HG03066 (cell line): ENCODE data around the gene DYNLT3.

Experiments used
- ATAC-seq: cut with Tn5 transposase; IDR thresholded peaks from one replicate; pipeline ENCODE4 v1.9.1; 2021; ENCODE audit warnings: low read depth; ENCODE audit not compliant: unreplicated experiment

DYNLT3 gene

DNA sequence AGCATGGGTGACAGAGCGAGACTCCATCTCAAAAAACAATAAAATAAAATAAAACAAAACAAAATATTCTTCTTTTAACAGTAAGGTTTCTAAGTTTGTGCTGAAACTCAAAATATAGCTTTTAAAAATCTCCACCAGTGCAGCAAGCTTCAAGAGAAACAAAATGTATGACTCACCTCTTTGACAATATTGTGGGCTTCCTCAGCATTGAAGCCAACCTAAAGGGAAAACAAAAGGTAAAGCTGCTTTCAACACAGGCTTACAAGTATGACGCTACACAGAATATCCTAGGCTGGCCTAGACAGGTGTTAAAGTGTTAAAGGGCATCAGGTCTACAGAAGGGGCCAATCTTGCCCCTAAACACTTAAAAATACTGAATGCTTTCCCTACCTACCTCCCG is 1.2 kb downstream of the DYNLT3 start:
- no peak for ATAC-seq

DNA sequence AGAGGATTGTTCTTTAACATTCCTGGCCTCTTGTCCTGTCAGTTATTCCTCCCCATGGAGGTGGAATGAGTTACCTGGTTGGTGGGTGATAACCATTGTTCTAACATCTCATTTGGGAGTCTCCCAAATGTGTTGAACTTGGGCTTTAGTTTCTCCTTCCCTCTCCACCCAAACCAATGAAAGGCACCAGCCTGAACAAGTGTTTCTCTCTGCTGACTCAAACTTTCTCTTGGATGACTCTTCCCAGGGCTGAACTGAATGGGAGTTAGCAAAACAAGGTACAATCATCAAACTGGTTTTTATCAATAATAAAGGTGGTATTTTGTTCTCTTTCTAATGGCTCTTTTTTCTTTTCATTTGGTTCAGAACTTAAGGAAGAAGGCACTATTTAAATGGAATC is 2.7 kb downstream of the DYNLT3 start:
- no peak for ATAC-seq

DNA sequence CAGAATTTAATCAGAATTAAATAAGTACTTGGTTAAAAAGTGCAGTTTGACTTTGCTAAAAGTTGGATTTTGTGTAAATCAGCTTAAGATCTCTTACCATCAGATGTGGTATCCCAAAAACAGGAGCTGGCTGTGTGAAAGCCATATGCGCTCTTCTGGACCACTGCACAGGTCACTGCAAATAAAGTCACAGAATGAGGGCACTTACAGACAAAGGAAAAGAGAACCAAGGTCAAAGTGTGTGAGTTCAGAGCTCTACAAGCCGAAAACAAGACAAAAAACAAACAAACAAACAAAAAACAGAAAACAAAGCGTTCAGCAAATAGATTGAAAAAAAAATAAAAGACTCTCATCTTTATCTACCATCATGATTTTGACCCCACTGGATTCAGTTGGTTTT is 6.4 kb downstream of the DYNLT3 start:
- no peak for ATAC-seq

DNA sequence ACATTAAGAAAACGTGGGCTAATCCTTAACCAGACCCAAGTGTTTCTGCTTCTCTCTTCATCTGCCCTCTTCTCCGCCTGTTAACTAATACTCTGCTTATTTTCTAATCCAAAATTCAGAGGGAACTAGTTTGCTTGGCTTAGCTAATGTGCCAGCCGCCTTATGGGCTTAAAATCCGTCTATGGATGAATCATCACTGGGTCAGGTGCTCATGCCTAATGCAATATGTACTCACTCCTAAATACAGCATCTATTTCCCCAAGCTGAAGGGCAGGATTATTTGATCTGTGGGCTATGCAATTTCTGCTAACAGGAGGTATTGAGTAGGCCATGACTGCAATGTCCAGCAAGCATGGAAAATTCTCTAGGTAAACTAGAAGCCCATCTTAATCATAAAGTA is 12.4 kb downstream of the DYNLT3 start:
- ATAC-seq, result no peak

DNA sequence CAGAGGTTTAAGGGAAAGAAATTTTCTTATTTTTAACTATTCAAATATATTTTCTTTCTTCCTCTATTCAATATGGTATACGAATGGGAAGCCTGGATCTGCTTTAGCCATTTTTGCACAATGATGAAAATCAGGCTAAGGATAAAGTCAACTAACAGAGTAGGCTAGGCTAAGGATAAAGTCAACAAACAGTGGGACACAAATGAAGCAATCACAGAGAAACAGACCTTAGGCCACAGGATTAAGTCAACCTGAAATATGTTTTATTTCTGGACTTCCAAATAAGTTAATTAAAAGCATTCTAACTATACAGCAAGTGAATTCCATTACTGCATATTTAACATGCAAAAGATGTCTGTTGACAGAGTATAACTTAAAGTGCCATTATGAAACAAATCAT is 17.0 kb downstream of the DYNLT3 start:
- no peak for ATAC-seq

DNA sequence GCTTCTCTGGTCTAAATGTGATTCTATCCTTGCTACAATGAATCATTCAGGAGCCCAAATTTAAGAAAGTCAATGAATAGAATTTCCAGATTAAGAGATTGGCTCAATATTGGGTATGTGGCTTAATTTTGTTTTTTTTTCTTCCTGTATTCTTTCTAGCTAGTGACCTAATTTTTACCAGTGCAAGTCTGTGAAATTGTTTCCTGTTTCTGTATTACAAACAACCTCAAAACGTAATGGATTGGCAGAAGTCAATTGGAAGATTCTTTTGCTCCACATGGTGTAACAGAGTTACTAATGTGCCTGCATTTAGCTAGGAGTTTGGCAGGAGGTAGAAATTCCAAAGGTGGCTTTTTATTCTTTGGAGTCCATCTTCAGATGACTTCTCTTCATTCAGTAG is 17.6 kb downstream of the DYNLT3 start:
- ATAC-seq, result no peak

DNA sequence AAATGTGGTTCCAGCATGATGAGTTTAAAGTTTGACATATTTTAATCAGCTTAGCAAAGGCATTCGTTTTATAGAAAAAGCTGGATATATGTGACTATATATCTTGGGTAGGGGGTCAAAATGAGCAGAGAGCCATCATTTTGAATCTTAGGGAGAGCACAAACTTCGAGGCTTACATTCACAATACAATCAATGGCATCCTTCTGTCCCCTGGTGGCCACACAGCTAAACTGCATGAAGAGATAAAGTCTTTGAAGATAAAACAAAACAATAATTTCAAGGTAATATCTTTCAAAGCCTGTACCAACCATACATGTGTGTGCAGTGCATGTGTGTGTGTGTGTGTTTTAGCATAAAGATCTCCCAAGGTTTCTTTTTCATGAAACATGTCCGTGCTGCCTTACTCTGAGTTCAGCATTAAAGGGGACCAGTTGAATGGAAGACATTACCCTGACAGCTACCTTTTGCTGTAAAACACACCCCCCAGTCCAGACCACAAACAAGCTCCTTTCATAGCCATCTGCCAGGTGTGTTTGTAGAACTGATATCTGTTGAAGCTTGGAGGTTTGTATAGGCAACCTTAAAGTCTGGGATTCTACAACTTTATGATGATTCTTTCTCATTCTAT is 22.0 kb downstream of the DYNLT3 start:
- ATAC-seq, result no peak

DNA sequence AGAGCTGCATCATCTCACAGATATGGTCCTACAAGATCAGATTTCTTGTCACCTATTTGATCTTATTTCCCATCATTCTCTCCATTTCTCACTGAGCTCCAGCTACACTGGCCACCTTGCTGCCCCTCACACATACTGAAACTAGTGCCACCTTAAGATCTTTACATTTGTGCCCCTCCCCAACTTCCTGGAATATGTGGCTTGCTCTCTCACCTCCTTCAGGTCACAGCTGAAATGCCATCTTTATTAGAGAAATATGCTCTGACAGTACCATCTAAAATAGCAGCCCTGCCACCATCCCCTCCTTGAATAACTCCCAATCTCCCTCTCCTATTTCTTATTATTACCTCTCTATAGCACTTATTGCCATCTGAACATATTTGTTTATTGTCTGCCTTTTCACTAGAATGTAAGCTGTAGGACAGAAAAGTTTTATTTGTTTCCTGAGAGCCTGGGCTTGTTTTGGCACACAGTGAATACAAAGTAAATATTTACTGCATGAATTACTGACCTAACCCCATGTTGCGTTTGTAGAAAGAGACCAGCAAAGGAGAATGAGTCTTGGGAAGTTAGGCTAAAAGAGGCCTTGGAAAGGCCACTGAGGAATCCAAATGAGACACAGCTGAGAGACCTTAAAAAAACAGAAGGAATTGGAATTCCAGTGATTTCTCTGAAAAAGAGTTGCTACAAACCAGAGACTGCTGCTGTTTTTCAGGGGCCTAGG is 22.7 kb downstream of the DYNLT3 start:
- ATAC-seq, result no peak

DNA sequence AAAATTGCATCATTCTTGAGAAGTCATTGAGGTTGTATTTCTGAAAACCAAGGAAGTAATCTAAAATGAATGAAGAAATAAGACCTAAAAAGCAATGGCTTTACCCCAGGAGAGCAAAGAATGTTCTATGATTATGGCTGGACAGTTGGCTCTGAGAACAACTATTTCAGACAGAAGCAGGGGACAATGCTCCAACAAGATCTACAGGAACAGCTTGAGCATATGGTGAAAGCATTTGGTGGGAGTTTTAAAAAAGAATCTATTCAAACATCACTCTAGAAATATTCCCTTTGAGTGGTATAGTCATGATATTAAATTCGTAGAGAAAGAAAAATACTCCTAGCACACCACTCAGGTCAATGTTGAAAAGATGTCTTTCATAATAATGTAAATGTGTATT is 26.7 kb downstream of the DYNLT3 start:
- ATAC-seq, result no peak

DNA sequence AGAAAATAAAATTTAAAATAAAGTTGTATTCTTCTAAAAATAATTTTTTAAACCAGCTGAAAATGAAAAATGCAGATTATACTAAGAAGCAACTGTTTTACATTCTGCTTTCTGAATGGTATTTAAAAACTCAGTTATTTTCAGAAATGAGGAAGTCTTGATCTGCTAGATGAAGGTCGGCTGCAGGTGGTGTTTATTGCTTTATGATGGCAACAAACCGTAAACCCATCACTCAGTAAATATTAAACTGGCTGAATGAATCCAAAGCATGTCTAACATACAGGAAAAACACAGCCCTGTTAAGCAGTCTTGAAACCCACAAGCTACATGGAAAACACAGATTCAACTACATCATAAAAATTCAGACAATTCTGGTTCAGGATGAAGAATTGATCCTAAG is 29.3 kb downstream of the DYNLT3 start:
- ATAC-seq, result peak; percentile 57

DNA sequence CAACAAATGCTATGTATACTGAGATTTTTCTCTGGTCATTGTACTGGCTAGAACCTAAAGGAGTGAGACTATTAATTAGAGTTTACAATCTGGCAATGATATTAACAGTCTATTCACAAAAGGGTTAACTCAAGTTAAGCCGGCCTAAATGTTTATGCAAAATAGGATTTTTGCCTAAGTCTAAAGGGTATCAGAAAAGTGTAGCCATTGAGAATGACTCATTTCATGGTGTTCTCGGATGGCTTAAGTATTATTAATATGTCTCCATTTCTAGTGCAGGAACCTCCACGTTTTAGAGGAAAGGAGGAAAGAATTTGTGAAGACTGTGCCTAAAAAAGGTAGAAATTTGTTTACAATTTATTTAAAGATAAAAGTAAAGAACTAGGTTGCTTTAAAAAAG is 29.8 kb downstream of the DYNLT3 start:
- peak; percentile 45 for ATAC-seq

DNA sequence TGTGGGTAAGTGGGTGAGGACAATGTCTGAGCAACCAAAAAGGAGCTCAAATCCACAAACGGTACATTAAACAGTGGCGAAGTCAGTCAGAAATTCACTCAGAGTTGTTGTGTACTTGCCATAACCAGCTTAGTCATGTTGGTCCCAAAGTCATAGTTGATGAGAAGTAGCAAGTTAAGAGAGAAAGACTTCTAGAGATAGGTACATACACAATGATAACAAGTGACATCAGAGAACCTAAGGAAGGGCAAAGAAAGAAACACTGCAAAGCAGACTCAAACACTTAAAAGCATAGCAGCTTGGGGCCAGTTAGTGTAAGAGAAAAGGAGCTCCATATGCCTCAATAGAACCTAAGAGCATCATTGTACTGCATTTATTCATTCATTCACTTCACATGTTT is 30.2 kb downstream of the DYNLT3 start:
- no peak for ATAC-seq

DNA sequence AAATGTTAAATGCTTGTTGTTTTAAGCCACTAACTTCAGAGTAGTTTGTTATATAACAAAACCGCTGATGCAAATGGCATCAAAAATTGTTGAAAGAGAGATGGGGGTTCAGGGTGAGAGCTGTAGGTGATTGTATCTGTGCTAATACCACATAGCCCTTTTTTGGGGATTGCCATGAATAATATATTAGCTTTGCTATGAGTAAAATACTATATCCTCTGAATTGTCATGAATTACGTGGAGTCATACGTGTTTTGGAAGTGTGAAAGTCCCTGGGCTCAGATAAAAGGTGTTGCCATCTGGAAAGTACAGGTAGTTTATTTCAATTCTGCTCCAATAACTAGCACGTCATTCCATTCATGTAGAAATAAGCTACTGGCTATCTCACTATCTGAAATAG is 30.6 kb downstream of the DYNLT3 start:
- ATAC-seq, result no peak

DNA sequence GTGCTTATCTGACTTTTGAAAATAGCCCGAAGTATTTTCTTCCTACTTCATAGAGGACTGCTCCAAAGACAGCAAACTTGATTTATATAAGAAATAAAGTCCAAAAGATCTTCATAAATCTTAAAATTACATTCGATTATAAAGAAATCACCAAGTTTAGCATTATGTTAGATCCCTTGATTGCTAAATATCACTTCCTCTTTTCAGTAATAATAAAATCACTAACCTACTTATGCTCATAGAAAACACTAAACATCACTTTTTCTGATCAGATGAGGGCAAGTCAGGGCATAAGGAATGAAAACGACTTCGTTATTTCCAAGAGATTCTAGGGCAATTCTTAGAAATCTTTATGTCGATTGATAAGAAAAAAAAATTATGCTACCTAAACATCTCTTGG is 32.0 kb downstream of the DYNLT3 start:
- ATAC-seq, result no peak

DNA sequence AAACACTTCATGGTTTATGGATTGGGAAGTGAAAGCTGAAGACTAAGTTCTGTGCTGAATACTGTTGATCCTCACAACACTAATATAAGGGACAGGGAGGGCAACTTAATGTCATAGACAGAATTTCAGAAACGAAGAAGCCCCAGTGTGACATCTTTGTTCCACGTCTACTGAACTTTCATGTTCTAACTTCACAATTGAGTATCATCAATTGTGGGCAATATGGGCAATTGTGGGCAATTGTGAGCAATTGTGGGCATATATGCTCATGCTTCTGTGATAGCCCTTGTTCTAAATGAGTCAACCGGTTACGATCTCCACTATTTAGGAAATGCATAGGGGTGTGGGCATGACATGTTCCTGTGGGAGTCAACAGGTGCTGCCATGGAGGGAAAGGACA is 33.8 kb downstream of the DYNLT3 start:
- ATAC-seq, result no peak

DNA sequence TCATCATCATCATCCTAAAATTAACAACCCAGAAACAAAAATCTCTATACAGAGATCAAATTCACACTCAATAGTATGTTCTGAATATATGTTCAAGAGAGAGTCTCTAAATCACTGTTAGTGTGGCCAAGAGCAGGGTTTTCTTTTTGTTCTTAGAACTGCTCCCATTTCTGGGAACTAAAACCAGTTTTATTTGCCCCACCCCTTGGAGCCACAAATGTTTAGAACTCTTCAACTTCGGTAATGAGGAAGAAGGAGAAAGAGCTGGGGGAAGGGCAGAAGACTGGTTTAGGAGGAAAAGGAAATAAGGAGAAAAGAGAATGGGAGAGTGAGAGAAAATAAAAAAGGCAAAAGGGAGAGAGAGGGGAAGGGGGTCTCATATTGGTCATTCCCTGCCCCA is 35.3 kb downstream of the DYNLT3 start:
- ATAC-seq, result no peak

DNA sequence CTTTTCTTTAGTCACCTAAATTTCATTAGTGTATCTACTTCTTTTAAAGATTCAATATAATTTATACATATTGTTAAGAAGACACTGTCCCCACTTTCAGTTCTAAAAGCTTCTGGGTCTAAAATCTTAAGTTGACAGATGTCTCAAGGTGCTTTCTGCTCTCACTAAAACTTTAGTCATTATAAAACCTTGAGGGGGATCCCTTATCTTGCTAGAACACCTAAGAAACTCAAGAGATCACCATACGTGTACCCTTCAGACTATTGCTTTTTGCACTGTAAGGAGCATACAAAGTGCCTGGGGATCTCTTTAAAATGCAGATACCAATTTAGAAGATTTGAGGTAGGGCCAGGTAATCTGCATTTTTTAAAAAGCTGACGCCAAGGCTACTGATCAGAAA is 37.4 kb downstream of the DYNLT3 start:
- no peak for ATAC-seq

DNA sequence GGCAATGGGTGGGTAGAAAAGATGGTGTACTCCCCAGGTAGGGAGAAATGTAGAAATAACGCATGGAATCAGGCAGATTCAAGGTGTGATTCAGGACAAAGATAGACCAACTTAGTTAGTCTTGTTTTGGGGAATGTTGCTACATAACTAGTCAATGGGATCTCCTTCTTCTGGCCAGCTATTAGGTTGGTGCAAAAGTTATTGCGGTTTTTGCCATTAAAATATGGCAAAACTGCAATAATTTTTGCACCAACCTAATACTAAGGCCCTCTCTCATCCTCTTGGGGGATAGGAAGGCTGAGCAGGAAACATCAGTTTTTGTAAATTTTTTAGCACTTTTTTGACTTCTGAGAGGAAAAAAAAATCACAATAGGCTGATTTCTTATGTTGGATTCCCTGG is 44.3 kb downstream of the DYNLT3 start:
- ATAC-seq, result no peak

DNA sequence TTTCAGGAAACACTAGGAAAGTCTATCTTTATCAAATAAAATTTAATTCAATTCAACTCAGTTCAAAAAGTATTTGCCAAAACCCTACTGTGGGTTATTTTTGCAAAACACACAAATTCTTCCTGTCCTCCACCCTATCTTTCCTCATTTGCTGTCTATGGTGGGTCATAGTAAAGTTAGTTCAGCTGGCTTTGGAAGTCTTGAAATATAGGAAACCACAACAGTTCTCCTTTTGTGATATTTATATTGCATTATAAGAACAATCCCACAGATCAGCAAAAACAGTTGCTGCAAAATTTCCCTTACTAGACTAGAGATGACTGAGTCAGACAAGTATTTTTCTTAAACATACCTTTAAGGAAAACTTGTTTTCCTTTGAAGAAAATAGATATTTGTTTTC is 45.3 kb downstream of the DYNLT3 start:
- no peak for ATAC-seq

DNA sequence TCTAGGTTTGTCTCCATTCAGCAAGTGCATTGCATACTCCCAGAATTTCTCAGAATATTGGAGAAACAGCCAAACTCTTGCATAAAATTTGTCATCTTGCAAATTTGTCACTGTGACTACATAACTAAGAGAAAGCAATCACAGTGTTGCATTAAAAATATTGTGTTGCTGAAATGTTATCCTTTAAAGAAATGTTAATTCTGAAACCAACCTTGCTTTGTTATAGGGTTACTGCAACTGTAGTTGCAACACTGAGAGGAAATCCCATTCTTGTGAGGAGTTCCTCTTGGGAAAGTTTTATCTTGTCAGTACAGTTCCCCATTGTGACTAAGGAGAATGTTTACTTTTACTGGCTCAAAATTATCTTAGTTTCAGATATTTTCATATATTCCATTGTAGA is 46.7 kb downstream of the DYNLT3 start:
- no peak for ATAC-seq

DNA sequence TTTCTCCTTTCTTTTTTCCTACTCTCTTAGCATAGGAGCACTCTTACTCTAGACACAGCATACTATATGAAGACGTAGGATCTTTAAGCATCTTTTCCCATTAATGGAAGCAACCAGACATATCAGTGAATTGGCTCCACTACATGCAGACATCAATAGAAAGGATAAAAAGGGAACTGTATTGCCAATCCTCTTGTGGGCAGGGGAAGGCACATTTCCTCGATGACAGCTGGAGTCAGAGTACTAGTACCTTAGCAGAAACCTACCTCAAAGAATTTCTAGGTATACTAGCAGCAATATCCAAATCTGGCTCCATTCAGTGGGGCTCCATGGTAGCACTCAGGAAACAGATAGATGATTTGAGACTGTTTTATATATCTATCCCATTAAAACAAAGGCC is 47.4 kb downstream of the DYNLT3 start:
- ATAC-seq, result no peak

DNA sequence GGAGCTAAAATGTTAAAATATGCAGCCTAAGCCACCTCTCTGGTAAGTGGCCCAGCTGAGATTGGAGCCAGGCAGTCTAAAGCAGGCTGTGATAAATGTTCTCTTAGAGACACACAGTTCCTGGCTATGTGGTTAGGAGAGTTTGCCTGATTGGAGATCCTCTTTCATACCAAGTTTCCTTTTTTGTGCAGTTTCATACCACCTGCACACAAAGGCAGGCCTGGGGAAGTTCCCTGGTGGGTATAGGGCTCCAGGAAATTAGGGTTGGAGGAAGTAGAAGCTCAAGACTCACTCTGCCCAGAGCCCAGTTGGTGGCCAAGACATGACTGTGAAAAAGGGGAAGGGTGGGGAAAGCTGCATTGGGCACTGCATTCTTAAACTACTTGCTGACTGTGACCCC is 50.6 kb downstream of the DYNLT3 start:
- ATAC-seq, result peak; percentile 70

DNA sequence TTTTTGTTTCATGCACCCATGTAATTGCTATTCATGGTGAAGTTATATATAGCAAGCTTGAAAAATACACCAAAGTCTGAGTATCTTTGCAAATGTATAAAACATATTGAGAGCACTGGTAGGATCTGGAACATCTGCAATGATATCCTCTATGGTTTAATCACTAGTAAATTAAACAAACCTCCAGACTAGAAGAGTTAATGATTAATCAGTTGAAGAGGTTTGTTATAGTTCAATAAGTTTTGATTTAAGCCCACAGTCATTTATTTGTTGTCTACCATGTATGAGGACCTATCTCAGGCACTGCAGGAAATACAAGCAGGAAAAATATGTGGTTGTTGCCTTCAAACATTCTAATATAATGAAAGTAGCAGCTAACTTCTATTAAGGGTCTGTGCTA is 51.1 kb downstream of the DYNLT3 start:
- ATAC-seq, result no peak
